Measurements from ENCODE around the gene SERF2.

The SERF2 gene

DNA sequence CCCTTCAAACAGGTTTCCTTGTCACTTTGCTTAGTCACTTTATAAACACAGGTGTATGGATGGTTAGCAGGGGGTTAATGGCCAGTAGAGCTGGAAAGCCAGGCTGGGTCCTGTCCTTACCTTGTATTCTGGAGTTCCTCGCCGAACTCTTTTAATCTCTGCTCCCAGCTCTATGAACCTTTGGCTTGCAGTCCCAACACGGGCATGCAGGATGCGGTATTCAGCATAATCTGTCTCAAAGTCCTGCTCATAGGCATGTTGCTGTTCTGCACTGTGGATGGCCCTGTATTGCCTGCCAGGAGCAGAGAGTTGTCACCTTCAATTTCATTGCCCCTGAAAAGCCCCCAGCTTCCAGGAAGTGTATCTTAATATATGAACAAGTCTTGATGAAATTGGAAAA, 18.1 kb upstream of the SERF2 start:
- TF ChIP-seq CTCF (IDR thresholded peaks at IDR 0.05; ENCODE audit: insufficient read depth, low read length, poor library complexity, severe bottlenecking), result no peak
- H3K36me3 ChIP-seq (ENCODE audit: control insufficient read depth, insufficient read depth, low read length), result peaks cover 12% of the 10 kb centered on the region
- H3K4me3 ChIP-seq (replicated peaks; ENCODE audit: low read depth, low read length), result no peak overlapping the region
- H3K27me3 ChIP-seq (replicated peaks; ENCODE audit: control insufficient read depth, insufficient read depth, low read length), result no peaks in the 10 kb centered on the region
- DNase-seq (ENCODE audit: extremely low read depth, insufficient read length), result no peak

GRCh38 chr15:43775411-43775965, 16.6 kb upstream of the SERF2 start:
- no peaks in the 10 kb centered on the region for H3K27me3 ChIP-seq (replicated peaks; ENCODE audit: control insufficient read depth, insufficient read depth, low read length)
- peak overlapping the region; percentile 71 for H3K4me3 ChIP-seq (replicated peaks; ENCODE audit: low read depth, low read length)
- peak; percentile 36 for TF ChIP-seq CTCF (IDR thresholded peaks at IDR 0.05; ENCODE audit: insufficient read depth, low read length, poor library complexity, severe bottlenecking)
- H3K36me3 ChIP-seq (ENCODE audit: control insufficient read depth, insufficient read depth, low read length), result peaks cover 6% of the 10 kb centered on the region
- no peak for DNase-seq (ENCODE audit: extremely low read depth, insufficient read length)

DNA sequence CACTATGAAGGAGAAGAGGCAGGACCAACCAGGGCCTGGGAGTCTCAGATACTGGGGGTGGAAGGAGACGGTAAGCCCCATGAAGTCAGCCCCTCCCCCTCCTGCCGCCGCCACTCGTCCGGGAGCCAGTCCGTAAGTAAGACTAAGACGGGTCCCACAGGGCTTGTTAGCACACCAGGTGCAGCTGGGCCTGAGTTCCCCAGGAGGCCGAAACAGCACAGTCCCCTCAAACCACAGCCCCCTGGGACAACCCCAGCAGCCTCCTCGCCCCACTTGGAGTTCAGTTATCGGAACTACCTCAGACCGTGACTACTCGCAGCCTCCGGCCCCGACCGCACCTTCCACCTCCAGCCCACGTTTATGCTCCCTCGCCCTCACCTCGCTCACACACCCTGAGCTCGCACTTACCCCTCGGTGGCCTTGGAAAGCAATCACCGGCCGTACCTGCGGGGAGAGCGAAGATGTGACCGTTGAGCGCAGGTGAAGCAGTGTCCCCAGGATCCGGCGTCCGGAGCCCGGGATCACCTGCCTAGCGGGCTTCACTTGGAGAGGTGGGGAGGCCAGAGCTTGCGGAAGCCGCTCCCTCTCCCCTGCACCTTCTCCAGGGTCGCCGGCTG, 15.9 kb upstream of the SERF2 start:
- Histone ChIP-seq H3K4me3 (replicated peaks; ENCODE audit: low read depth, low read length) (peak overlapping the region; percentile 71), H3K36me3 (ENCODE audit: control insufficient read depth, insufficient read depth, low read length) (peaks cover 6% of the 10 kb centered on the region), H3K27me3 (replicated peaks; ENCODE audit: control insufficient read depth, insufficient read depth, low read length) (no peaks in the 10 kb centered on the region)
- no peak for TF ChIP-seq CTCF (IDR thresholded peaks at IDR 0.05; ENCODE audit: insufficient read depth, low read length, poor library complexity, severe bottlenecking)
- DNase-seq (ENCODE audit: extremely low read depth, insufficient read length), result peak; percentile 88

- TF ChIP-seq CTCF (IDR thresholded peaks at IDR 0.05; ENCODE audit: insufficient read depth, low read length, poor library complexity, severe bottlenecking), result no peak
- Histone ChIP-seq H3K4me3 (replicated peaks; ENCODE audit: low read depth, low read length) (peak within 1 kb of the TSS; percentile 71), H3K36me3 (ENCODE audit: control insufficient read depth, insufficient read depth, low read length) (peaks cover 5% of the 10 kb centered on the region), H3K27me3 (replicated peaks; ENCODE audit: control insufficient read depth, insufficient read depth, low read length) (no peaks in the 10 kb centered on the region)
- peak; percentile 90 for DNase-seq (ENCODE audit: extremely low read depth, insufficient read length)
Observed at GRCh38 chr15:43776718-43777266, 15.3 kb upstream of the SERF2 start, which contains the start of gene ELL3. Gene ELL3 (minus strand): TSS chr15:43776966. CDS start chr15:43776901, 65 bp downstream.

DNA sequence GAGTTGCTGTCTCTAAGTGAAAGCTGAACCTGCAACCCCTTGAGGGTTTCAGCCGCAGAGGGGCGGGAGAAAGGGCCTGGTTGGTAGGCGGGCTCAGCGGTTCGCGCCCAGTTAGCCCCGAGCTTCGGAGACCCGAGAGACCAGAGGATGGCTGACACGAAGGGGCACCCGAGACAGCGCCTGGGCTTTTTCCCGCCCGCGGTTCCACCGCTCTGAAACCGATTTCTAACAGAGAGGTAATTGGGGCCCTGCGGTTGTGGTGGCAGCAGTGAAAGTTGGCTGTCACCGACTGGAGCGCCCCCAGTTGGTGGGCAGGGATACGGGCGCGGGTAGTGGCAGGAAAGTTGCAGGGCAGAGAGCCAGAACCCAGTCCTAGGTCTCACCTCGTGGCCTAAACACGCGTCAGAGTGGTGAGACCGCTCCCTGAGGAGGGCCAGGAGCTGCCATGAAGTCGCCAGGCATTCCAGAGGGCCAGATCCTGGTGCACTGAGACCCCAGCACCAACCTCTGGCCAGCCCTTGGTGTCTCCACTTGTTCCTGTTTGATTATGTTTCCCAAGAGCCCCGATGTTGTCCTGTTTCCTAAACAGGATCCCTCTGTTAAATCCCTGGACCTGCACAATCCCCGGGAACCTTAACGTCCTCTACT, 14.7 kb upstream of the SERF2 start:
- no peaks in the 10 kb centered on the region for H3K27me3 ChIP-seq (replicated peaks; ENCODE audit: control insufficient read depth, insufficient read depth, low read length)
- DNase-seq (ENCODE audit: extremely low read depth, insufficient read length), result peak; percentile 95
- TF ChIP-seq CTCF (IDR thresholded peaks at IDR 0.05; ENCODE audit: insufficient read depth, low read length, poor library complexity, severe bottlenecking), result peak; percentile 79
- peak overlapping the region; percentile 71 for H3K4me3 ChIP-seq (replicated peaks; ENCODE audit: low read depth, low read length)
- peaks cover 2% of the 10 kb centered on the region for H3K36me3 ChIP-seq (ENCODE audit: control insufficient read depth, insufficient read depth, low read length)

Data from GM06990 (cell line).